IPS-18c (cell line): ENCODE results near the gene ICAM3.
"Not testable (repeated sequence)": the region's sequence is repeated elsewhere in the genome, so short reads cannot be mapped to it uniquely, and the experiment has no call there.

ENCODE experiments used
- H3K4me3 ChIP-seq: 2 replicates; pipeline ENCODE4 v1.7.0; 2013; ENCODE audit warnings: low read depth, mild to moderate bottlenecking, low read length, moderate library complexity; ENCODE audit not compliant: insufficient read depth
- H3K9me3 ChIP-seq: one replicate; pipeline ENCODE4 v1.6.1; 2013; ENCODE audit warnings: mild to moderate bottlenecking, low read length, moderate library complexity; ENCODE audit not compliant: control insufficient read depth, insufficient read depth

The ICAM3 gene

DNA sequence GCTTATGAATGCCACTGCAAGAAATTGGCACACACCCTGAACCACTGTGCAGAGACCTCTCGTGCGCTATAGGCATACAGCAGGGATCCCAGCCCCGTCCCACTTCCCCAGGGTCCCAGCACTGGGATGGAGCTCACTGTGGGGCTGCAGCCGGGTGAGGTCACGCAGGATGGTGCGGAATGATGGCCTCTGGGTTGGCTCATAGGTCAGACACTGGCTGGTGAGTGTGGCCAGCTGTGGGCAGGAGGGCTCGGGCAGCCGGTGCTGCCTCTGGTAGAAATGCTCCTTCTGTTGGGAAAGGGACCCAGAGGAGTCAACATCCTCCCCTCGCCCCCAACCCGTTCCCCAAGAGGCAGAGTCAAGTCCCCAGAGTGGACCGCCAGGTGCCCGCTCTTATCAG lies 17.0 kb upstream of the ICAM3 start:
- Histone ChIP-seq H3K4me3 (no peak overlapping the region), H3K9me3 (no peaks in the 10 kb centered on the region)

DNA sequence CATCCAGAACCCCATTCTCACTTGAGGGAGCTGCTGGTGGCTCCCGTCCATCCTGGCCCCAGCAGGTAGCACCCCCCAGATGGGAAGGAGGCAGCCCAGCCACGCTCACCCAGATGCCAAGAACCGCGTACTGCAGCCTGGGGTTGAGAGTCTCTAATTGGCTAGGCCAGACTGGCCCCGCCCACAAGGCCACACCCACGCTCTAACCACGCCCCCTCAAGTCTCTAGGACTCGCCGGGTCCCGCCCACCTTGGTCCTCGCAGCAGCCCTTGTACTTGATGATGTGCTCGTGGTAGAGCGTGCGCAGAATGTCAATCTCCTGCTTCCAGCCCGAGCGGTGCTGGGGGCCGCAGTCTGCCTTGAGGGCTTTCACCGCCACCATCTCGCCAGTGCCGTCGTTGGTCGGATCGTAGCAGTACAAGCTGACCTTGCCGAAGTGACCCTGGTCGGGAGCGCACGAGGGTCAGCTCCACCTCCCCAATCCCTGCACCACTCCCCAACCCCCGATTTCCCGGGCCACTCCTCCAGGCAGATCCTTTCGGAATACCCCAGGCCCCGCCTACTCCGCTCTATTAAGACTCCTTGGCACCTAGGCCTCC lies 14.5 kb upstream of the ICAM3 start:
- H3K4me3 ChIP-seq = peak overlapping the region; percentile 61
- H3K9me3 ChIP-seq = no peaks in the 10 kb centered on the region

DNA sequence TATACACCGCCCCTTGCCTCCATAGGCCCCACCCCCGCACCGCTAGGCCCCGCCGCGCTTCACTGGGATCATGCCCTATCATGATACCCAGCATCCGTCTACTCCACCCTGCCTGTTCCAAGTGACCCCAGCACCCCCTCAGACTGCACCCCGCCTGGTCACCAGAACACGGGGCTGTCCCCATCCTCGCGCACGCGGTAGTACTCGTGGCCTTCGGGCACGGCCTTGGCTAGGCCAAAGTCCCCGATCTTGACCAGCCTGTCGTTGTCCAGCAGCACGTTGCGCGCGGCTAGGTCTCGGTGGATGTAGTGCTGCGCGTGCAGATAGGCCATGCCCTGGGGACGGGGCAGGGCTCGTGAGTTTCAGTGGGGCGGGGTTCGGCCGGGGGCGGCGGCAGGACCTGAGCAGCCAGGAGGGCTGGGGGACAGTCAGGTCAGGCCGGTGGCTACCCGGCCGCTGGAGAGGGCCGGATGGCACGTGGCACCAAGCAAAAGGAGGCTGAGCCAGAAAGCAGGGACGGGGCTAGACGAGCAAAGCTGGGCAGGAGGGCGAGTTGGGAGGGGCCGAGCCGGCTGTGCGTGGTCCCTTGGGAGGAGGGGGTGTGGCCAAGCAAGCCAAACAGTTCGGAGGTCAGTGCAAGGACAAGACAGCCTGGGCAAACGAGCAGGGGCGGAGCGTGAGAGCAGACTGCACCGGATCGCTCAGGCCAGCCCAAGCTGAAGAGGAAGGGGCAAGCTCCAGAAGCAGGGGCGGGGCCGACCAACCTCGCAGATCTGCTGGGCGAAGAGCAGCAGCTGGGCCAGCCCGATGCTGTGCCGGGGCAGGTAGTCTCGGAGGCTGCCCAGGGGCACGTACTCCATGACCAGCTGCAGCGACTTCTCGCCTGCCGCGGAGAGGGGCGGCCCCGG lies 13.6 kb upstream of the ICAM3 start:
- peak overlapping the region; percentile 61 for H3K4me3 ChIP-seq
- no peaks in the 10 kb centered on the region for H3K9me3 ChIP-seq

DNA sequence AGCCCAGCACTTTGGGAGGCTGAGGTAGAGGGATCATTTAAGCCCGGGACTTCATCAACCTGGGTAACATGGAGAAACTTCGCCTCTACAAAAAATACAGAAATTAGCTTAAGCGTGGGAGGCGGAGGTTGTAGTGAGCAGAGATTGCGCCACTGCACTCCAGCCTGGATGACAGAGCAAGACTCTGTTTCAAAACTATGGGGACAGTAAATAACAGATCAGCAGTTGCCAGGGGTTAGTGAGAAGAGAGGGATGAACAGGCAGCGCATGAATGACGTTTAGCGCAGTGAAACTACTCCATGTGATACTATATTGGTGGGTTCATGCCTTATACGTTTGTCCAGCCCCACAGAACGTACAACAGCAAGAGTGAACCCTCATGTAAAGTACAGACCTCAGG lies 7.1 kb upstream of the ICAM3 start:
- Histone ChIP-seq H3K9me3 (no peaks in the 10 kb centered on the region), H3K4me3 (no peak overlapping the region)

DNA sequence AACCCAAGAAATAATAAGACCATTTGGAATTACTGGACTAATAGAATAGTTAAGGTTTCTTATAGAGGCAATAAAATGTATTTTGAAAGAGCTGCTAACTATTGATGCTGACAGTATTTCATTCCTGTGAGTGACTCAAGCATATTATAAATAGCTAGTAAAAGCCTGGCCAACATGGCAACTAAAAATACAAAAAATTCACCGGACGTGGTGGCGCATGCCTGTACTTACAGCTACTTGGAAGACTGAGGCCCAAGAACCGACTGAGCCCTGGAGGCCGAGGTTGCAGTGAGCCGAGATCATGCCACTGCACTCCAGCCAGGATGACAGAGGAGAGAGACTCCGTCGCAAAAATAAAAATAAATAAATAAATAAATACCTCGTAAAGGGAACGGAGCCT lies 5.4 kb upstream of the ICAM3 start:
- H3K9me3 ChIP-seq = no peaks in the 10 kb centered on the region
- H3K4me3 ChIP-seq = no peak overlapping the region

DNA sequence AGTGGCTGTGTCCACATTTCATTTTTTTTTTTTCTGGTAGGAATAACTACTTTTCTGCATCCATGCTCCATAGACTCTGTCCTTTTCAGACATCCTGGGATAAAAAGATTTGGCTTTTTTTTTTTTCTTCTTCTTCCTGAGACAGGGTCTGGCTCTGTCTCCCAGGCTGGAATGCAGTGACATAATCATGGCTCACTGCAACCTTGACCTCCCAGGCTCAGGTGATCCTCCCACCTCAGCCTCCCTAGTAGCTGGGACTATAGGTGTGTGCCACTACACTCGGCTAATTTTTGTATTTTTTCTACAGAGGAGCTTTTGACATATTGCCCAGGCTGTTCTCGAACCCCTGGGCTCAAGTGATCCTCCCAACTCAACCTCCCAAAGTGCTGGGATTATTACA lies 4.1 kb upstream of the ICAM3 start:
- H3K9me3 ChIP-seq = no peaks in the 10 kb centered on the region
- H3K4me3 ChIP-seq = no peak overlapping the region

DNA sequence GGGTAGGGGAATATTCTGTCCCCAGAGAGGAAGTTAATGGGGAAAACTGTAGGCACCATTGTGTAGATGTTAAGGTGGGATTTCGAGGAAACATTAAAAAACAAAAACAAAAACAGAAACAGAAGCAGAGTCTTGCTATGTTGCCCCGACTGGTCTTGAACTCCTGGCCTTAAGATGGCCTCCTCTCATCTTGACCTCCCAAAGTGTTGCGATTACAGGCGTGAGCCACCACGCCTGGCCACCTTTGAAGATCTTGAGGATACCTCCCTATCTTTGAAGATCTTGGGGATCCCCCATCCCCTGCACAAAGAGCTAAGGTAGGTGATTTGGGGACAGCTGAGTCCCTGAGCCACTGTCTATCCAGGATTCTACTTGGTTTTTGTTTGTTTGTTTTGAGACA lies 553 bp upstream of the ICAM3 start:
- H3K4me3 ChIP-seq = no peak overlapping the region
- H3K9me3 ChIP-seq = no peaks in the 10 kb centered on the region

DNA sequence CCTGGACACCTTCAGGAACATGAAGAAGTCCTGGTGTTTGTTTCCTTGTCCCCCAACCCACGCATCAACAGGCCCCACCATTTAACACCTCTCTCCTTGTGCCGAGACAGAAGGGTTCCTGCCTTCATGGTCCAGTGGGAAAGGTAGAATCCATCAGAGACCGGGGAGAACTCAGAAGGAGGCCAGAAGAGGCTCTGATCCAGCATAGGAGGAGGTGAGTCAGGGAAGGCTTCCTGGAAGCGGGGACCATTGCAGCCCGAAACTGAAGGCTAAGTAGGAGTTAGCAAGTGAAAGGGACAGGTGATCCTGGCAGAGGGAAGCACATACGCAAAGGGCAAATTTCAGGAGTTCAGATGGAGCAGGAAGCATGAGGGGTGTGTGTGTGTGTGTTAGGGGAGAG lies 484 bp downstream of the ICAM3 start:
- Histone ChIP-seq H3K4me3 (no peak overlapping the region), H3K9me3 (no peaks in the 10 kb centered on the region)

DNA sequence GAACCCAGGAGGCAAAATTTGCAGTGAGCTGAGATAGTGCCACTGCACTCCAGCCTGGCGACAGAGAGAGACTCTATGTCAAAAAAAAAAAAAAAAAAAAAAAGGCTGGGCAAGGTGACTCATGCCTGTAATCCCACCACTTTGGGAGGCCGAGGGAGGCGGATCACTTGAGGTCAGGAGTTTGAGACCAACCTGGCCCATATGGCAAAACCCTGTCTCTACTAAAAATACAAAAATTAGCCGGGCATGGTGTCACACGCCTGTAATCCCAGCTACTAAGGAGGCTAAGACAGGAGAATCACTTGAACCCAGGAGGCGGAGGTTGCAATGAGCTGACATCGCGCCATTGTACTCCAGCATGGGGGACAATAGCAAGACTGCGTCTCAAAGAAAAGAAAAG lies 2.7 kb downstream of the ICAM3 start:
- not testable (repeated sequence) for H3K9me3 ChIP-seq, H3K4me3 ChIP-seq

DNA sequence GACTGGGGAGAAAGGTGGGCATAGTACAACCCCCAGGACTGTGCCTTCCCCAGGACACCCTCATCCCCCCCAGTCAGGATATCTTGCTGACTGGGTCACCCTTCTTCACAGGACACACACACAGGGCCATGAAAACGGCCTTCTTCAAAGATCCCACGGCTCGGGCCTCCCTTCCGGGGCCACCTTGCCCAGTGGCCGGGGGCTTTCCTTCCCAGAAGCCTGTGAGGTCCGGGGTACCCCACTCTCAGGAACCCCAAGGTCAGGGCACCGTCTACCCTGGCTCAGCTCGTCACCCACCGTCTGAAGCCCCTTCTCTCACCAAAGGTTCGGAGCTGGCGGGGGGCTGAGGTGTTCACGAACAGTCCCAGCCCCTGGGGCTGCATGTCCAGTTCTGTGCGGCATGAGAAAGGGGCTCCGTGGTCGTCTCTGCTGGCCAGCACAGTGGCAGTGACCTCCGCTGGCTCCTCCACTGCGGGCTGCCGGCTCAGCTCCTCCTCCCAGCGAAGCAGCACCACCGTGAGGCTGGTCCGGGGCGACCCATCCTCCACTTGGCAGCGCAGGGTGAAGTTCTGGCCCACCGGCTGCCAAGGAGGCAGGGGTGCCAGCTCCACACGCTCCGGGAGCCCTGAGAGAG lies 4.0 kb downstream of the ICAM3 start:
- Histone ChIP-seq H3K4me3 (0 out of 2 replicates have a peak overlapping the region, but pooled peaks have one; percentile 9), H3K9me3 (no peaks in the 10 kb centered on the region)

DNA sequence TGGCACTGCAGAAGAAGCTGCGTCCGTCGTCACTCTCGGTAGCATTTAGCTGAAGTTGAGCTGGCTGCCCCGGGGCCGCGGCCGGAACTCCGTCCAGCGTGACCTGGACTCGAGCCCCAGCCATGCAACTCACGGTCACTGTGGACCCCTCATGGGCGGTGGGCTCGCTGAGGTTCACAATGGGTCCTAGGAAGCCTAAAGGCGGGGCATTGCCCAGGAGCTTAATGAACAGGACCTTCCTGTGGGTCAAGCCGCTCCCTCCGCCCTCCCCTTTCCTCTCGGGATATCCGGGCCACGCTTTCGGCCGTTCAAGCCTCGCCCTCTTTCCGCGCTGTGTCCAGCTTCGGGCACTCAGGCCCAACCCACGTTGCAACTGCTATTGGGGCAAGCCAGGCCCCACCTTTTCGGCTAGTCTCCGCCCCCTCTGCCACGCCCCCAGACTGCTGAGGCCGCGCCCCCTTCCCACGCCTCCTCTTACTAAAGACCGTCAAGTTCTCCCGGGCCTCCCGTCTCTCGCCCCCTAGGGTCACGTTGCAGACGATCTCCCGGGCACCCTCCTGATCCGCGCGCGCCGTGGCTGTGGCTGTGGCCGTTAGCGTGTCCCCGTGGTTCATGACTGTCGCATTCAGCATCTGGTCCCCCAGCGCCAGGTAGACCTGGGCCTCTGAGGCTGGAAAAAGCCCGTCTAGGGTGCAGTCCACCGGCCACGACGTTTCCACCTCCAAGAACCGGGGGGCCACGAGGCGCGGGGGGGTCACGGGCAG lies 4.7 kb downstream of the ICAM3 start:
- Histone ChIP-seq H3K4me3 (peak overlapping the region; percentile 95), H3K9me3 (no peaks in the 10 kb centered on the region)

DNA sequence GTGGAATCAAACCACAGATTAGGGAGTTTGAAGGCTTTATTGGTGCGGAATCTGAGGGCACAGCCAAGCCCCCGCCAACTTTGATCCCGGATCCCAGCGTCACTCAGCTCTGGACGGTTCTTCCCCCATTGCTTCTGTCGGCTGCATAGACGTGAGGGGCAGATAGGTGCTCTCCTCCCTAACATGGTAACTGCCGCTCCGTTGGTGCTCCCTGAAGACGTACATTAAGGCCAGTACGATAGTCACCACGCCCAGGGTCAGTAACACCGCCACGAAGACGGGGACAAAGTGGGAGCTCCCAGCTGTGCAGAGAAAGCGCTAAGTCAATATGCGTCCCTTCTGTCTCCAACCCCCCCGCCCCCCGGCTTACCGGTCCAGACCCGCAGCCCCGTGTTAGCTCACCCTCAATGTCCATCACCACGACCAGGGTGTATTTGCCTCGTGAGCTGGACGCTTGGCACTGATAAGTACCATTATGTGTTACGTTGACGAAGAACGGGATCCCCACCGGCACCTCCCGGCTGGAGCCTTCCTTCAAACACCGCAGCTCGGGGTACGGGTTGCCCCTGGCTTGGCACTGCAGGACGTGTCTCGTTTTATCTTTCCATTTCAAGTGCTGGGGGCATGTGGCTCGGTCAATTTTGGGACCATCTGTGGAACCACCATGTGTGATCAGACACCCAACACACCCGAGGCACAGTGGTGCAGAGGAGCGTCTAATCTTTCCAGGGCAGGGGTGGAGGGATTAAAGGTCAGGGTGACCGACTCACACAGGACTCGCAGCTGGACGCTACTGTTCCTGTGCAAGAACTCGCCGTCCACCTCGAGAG lies 5.5 kb downstream of the ICAM3 start:
- Histone ChIP-seq H3K9me3 (no peaks in the 10 kb centered on the region), H3K4me3 (peak overlapping the region; percentile 95)

DNA sequence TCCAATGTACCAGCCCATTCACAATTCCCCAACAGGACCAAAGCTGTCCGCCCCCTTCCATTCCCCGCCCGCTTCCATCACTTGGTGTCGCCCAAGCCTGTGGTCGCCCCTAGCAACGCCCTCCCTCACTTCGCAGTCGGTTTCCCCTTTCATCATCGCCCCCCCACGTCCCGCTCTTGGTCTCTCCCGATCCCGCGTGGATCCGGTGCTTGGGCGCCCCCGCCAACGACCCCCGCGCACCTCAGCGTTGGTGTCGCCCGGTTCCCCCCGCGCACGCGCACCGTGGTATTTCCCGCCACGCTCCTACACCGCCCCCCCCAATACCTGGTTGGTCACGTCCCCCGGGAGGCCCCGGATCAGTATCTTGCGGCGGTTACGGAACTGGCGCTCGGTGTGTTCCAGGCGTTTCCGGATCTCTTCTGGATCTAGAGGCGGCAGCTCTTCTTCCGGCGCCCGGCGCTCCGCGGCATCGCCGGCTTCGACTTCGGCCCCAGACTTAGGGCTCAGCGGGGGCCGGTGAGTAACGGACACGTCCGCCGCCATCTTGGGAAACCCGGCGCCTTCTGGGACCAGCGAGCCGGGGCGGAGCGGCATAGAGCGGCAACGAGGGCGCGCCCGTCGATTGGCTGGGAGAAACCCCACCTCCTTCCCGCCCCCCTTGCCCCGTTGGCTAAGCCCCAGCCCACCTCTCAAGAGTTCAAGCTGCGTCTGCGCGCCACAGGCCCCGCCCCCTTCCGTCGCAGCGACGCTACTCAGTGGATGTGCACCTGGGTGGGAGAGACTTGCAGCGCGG lies 6.3 kb downstream of the ICAM3 start, which contains the start of gene RAVER1:
RAVER1 (minus strand) TSS at position 565 of the 793 bp plus-strand sequence; CDS start at position 543, 22 bp downstream.
- peak within 1 kb of the TSS; percentile 95 for H3K4me3 ChIP-seq
- no peaks in the 10 kb centered on the region for H3K9me3 ChIP-seq

DNA sequence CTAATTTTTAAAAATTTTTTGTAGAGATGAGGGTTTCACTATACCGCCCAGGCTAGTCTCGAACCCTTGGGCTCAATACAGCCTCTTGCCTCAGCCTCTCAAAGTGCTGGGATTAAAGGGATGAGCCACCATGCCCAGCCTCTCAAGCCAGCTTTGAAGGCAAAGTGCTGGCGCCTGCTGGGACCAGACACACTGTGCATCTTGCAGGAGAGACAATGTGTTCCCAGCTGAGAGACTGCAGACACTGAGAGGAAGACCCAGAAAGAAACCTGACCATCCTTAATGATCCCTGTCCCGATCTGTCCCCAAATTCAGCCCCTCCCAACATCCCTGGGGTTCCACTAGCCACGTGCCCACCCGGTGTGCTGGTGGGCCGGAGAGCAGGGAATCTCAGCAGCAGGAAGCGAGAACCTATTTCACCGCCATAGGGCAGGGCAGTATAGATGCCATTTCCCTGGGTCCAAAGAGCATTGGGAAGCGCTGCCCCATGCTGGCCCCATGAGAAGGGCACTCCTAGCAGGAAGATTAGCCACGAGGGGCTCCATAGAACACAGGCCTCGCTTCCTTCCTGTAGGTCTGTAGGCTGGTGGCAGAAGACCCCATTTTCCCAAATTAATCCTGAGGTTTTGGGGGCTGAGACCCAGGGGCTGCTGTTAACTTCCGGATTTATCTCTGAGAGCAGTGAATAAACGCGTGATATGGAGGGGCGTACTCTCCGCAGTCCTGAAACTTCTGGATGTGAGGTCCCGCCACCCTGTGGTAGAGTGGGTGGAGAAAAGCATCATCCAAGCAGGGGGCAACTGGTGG lies 7.1 kb downstream of the ICAM3 start:
- H3K9me3 ChIP-seq = no peaks in the 10 kb centered on the region
- H3K4me3 ChIP-seq = peak overlapping the region; percentile 95

DNA sequence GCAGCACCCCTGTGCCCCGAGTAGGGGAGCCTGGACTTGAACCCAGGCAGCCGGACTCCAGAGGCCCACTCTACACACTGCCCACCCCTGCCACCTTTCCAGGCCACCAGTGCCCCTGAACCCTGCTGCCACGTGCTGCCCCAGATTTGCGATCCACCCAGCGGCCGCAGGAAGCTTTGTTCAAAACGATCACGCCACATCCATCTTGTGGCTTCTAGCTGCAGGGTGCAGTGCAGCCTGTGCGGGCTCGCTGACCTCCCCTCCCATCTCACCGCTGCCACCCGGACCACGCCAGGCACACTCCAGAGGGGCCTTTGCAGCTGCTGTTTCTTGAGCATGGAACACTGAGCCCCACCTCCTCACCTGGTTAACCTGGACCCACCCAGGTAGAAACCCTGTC lies 9.9 kb downstream of the ICAM3 start:
- H3K9me3 ChIP-seq = no peaks in the 10 kb centered on the region
- H3K4me3 ChIP-seq = no peak overlapping the region
